GM18951 (cell line): ENCODE measurements around the gene NTRK3.
"Not testable (repeated sequence)": the region's sequence is repeated elsewhere in the genome, so short reads cannot be mapped to it uniquely, and the experiment has no call there.

ENCODE experiments used
- POLR2A ChIP-seq: IDR thresholded peaks from 4 replicates; pipeline ENCODE4 v1.6.1; 2011; ENCODE audit warnings: mild to moderate bottlenecking; ENCODE audit not compliant: insufficient read length, insufficient read depth; ENCODE audit errors: extremely low read depth
- in situ Hi-C: fragments of 300-500 bp; cut with MboI; formaldehyde crosslinking; loops from one replicate; pipeline ENCODE4 v1.12.0; 2022; ENCODE audit warnings: low sequenced_read_pairs, mixed read lengths, inconsistent platforms; ENCODE audit not compliant: unreplicated experiment

NTRK3 gene

DNA sequence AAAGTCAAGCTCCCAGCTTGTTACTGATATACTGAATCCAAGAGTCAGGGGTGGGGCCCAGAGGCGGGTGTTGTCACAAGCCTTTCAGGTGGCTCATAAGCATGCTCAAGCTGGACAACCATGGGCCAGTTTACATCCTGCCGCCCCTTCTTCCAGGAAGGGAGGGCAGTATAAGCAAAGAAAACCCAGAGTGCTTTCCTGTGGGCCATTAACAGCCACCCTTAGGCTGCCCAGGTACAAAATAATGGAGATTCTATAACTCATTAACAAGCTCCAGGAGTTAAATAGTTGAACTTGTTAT is 183.2 kb downstream of the NTRK3 start:
- no peak for TF ChIP-seq POLR2A
- in situ Hi-C loops: no loop called here

DNA sequence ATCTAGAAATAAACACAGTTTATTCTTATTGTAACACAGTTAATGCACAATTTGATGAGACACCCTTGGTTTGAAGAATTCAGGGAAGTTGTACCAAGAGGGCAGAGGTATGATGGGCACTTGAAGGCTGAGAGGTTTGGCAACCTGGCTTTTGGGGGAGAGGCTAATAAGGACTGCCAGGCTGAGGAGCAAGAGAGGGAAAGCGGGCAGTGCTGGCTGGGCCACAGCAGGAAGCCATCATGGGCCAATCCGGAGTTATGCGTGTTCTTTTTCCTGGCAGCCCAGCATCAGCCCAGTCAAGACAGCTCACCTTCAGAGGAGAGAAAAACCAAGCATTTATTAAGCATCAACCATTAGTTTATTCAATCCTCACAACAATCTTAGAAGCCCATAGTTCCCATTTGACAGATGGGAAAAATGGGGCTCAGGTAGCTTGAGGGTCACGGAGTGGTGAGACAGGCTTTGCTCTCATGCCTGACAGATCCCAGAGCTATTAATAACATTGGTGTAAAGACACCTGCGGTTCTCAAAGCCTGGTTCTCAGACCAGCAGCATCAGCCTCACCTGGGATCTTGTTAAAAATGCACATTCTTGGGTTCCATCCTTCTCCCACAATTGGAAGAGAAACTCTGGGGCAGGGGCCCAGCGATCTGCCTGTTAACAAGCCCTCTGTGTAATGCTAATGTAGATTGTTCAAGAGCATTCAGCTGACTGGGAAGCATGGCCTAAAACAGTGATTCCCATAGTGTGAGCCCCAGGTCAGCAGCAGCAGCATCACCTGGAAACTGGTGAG is 183.7 kb downstream of the NTRK3 start:
- in situ Hi-C loops: no loop called here
- no peak for TF ChIP-seq POLR2A

DNA sequence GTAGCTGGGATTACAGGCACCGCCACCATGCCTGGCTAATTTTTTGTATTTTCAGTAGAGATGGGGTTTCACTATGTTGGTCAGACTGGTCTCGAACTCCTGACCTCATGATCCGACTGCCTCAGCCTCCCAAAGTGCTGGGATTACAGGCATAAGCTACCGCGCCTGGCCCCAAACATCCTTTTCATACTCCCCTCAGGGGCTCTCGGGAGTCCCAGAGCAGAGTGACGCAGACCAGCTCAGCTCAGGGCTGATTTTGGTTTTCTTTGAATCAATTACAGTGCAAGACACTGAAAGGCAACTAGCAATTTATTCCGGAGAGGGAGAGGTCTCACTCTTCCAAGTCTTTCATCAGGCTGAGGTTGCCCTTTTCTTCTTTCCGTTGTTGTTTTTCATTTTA is 184.4 kb downstream of the NTRK3 start:
- in situ Hi-C loops: not testable (repeated sequence)

DNA sequence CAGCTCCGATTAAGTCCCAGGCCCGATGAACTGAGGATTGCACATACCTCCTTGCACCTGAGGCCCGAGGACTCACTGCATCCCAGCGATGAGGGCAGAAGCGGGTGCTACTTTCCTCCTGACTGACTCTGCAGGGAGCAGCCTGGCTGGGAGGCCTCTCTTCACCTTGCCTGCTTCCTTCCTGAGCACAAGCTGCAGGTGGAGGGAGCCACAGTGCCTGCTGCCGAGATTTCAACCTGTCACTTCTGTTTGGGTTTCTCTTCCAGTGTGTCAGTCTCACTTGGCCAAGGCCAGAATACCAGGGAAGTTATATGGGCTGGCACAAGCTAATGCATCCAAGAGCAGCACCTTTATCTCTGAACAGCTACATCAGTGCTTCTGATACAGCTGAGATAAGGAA is 185.4 kb downstream of the NTRK3 start:
- in situ Hi-C loops: no loop called here
- no peak for TF ChIP-seq POLR2A

DNA sequence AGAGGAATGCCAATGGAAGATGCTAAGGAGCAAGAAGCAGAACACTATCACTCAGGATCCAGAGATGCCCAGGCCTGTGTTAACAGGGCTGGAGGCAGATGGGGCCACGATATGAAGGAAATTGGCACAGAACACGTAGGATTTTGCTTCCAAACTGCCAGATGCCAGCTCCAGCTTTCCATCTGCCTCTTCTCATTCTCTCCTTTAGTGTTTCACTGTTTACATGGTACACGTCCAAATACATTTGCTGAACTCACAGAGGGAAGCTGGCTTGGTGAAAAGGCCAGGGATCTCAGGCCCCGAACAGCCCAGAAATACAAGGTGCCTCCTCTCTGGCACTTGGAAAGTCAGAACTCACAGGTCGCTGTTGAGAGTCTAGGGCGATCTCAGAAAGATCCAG is 187.0 kb downstream of the NTRK3 start:
- TF ChIP-seq POLR2A: no peak
- in situ Hi-C loops: no loop called here

DNA sequence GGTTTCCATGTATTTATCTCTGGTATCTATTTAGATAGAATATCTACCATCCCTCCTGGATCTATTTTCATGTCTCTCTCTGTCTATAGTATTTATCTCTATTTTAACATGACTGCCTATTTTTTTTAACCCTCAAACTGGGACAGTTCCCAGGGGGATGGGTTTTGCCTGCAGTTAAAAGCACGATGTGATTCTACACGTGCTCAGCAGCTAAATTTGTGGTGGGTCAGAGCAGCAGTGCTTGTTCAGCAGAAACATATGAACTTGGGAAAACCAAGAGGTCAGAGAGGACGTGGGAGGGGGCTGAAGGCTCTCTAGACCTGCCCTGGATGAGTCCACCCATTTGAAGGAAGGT is 189.2 kb downstream of the NTRK3 start:
- in situ Hi-C loops: no loop called here

DNA sequence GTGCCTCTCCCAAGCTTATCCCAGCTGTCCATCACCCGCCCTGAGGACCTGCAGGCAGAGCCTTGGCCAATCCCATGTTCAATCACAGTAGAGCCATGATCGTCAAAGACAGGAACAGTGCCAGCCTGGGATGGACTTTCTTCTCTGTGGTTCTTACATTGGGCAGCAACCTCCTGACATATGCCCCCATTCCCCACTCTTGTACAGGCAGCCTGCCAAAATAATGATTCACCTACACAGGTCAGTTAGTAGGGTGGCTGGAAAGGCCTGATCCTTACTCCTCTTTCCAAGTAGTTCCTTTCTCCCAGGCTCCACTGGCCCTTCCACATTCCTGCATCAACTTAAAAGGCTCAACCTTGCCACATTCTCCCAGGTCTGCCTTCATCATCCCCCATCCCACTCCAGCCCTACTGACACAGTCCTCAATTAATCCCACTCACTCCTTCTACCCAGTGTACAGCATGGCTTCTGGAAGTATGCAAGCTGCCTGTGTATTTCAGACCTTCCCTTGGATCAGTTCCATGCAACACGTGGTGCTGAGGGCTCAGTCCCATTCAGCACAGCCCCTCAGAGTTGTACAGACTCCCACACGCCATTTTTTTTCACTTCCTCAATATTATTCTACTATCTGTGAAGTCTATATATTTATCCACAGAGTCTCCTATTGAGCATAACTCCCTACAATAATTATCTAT is 189.8 kb downstream of the NTRK3 start:
- in situ Hi-C loops: no loop called here
- no peak for TF ChIP-seq POLR2A

More for the DNA sequence above, 189.2 kb downstream of the NTRK3 start:
- TF ChIP-seq POLR2A: no peak

DNA sequence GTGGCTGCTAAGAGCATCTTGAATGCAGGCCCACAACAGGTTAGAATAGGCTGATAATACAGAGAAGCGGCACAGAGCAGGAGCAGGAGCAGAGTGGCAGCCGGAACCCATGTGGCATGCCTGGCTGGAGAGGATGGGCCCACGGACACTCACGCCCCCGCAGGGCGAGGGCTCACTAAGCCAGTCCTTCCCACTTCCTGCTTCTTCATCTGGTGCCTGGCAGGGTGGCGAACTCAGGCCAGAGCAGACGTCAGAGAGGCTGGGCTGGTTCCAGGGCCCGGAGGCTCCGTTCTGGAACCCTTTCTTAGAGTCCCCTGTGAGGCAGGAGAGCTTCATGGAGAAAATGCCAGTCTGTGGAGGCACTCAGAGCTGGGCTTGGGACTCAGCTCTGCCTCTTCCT is 195.1 kb downstream of the NTRK3 start:
- TF ChIP-seq POLR2A: no peak
- in situ Hi-C loops: no loop called here

DNA sequence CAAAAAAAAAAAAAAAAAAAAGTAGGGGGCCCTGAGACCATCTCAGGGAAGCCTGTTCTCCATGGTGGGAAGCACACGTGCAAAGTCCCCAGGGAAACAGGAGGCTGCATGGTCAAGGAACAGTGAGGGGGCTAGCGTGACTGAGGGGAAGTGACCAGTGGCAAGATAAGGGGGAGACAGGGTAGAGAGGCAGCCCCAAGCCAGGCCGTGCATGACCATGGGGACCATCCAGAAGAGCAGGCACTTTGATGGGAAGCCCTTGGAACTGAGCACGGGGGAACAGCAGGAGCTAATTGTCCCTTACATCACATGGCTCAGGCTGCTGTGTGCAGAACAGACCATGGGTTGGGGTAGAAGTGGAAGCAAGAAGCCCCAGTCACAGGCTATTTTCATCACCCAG is 196.2 kb downstream of the NTRK3 start:
- TF ChIP-seq POLR2A: no peak
- in situ Hi-C loops: no loop called here

DNA sequence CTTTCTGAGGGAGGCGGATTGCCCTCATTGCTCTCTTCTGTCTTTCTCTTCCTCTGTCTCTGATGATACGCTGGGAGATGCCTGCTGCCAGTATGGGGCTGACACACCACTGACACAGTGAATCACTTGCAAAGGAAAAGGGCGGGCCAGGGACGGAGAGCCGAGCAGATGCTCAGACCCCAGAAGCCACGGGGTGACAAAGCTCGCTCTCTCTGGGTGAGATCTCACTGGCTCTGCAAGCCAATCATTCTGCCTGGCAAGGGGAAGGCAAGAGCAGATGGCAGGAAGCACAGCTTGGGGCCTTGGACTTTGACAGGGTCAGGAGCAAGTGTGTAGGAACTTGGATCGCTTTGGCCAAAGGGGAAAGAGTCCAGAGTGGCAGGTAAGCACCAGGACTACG is 198.7 kb downstream of the NTRK3 start:
- in situ Hi-C loops: no loop called here
- no peak for TF ChIP-seq POLR2A

DNA sequence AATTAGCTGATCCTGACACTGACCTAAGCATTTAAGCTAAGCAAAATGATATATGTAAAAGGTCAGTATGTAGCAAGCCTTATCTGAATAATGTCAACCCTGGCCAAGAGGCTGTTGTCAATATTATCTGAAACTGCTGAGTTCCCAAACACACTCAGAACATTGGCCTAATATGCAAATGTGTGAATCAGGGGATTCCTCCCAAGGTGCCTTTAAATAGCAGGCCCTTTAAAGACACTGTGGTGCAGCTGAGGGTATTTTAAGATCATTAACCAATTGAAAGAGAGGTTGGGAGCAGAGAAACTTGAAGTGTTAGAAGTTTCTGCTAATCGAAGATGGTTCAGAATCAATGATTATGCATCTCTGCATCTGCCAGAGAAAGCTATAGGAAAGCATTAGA is 207.0 kb downstream of the NTRK3 start:
- in situ Hi-C loops: no loop called here
- no peak for TF ChIP-seq POLR2A

DNA sequence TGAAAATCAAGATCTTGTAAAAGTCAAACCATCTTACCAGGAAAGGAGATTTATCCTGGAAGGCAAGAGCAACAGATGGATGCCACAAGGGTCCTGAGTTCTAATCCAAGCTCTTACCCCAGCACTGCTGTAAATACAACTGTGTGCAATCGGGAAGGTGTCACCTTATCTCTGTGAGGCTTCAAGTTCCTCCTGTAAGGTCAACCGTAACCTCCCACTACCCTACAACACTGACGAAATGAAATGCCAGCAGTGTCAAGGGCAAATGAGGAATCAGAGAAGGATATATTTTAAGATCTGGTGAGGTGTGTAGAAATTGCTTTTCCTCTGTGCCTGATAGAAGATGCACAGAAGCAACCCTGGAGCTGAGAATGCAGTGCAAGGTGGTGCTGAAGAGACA is 207.8 kb downstream of the NTRK3 start:
- no peak for TF ChIP-seq POLR2A
- in situ Hi-C loops: no loop called here

DNA sequence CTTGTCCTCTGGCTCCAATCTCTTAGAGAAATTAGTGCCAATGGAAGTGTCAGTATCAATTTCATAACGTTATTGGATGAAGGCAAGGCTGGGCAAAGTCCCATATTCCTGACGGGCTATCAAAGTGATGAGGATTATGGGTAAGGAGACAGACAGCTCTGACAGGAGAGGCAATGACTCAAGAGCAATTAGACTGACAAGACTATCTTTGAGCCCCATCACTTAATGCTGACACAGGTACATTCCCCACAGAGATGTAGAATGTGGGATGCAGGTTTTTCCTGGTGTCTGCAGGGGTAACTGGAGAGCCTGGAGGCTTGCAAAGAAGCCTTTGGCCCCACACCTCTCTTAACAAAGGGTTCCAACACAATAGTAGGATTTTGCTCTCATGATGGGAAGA is 208.3 kb downstream of the NTRK3 start:
- no peak for TF ChIP-seq POLR2A
- in situ Hi-C loops: no loop called here

DNA sequence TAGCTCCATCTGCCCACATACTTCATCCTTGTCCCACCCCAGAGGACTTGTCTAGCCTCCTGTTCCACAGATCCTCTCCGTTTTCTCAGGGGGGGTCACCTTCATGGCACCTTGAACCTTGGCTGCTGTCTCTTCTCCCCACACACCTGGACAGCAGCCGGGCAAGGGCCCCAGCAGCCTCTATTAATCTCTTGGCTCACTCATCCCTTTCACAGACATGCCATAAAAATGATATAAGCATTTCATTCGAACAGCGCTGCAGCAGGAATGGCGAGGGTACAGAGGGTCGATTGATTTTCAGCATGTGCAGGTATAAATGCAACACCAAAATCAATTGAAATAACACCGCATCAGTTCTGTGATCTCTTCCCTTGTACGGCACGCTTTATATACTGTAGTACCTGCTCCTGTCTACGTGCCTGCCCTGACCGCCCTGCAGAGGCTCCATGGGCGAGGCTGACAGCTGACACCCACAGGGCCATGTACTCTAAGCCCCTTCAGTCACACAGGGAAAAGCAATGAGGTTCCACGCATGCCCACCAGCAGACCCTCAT is 209.9 kb downstream of the NTRK3 start:
- TF ChIP-seq POLR2A: no peak
- in situ Hi-C loops: no loop called here
